Parathyroid adenoma (tissue), 2 donors: ENCODE measurements around the gene CCDC57.
A peak's percentile ranks its signal among the peaks of the same experiment; 100 is the strongest.

Experiments used
- H2AFZ ChIP-seq: fragments of 300-600 bp; sonication (generic); one replicate; pipeline ENCODE4 v1.7.0; 2017; ENCODE audit warnings: antibody characterized with exemption, mild to moderate bottlenecking
- H3K27ac ChIP-seq: fragments of 300-600 bp; sonication (generic); one replicate; pipeline ENCODE4 v1.7.0; 2017
- H3K27me3 ChIP-seq: fragments of 300-600 bp; sonication (generic); one replicate; pipeline ENCODE4 v1.7.0; 2017; ENCODE audit warnings: low read length; ENCODE audit not compliant: control insufficient read depth, insufficient read depth
- H3K36me3 ChIP-seq: fragments of 300-600 bp; sonication (generic); one replicate; pipeline ENCODE4 v1.7.0; 2017; ENCODE audit warnings: low read length; ENCODE audit not compliant: control insufficient read depth, insufficient read depth
- H3K4me1 ChIP-seq: fragments of 300-600 bp; sonication (generic); one replicate; pipeline ENCODE4 v1.7.0; 2017; ENCODE audit warnings: control low read depth
- H3K4me2 ChIP-seq: fragments of 300-600 bp; sonication (generic); one replicate; pipeline ENCODE4 v1.7.0; 2017; ENCODE audit warnings: low read length
- H3K4me3 ChIP-seq: fragments of 300-600 bp; sonication (generic); one replicate; pipeline ENCODE4 v1.7.0; 2017; ENCODE audit warnings: low read depth, low read length
- H3K79me2 ChIP-seq: fragments of 300-600 bp; sonication (generic); one replicate; pipeline ENCODE4 v1.7.0; 2017; ENCODE audit warnings: control low read depth
- H3K9ac ChIP-seq: fragments of 300-600 bp; sonication (generic); one replicate; pipeline ENCODE4 v1.7.0; 2017; ENCODE audit warnings: mild to moderate bottlenecking
- H3K9me3 ChIP-seq: fragments of 300-600 bp; sonication (generic); one replicate; pipeline ENCODE4 v1.7.0; 2017; ENCODE audit warnings: low read length; ENCODE audit not compliant: control insufficient read depth
- TF ChIP-seq, protein P1 (sequence below): fragments of 300-600 bp; sonication (generic); IDR thresholded peaks from one replicate; pipeline ENCODE4 v1.7.0; 2017; ENCODE audit warnings: antibody characterized with exemption, mild to moderate bottlenecking
- donor health status: primary hyperparathyroidism.

Gene CCDC57

DNA sequence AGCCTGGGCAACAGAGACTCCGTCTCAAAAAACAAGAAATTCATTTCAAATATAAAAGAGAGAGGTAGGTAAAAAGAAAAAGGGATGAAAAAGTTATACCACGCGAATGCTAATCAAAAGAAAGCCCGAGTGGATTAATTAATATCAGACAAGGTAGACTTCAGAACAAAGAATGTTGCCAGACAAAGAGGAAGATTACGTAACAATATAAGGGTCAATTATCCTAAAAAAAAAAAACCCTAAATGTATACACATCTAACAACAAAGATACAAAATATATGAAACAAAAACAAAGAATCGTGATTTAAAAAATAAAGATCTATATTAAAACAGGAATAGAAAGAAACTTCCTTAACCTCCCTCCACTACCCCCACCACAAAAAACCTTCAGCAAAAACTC lies 44.1 kb downstream of the CCDC57 start:
- TF ChIP-seq, protein P1, sequence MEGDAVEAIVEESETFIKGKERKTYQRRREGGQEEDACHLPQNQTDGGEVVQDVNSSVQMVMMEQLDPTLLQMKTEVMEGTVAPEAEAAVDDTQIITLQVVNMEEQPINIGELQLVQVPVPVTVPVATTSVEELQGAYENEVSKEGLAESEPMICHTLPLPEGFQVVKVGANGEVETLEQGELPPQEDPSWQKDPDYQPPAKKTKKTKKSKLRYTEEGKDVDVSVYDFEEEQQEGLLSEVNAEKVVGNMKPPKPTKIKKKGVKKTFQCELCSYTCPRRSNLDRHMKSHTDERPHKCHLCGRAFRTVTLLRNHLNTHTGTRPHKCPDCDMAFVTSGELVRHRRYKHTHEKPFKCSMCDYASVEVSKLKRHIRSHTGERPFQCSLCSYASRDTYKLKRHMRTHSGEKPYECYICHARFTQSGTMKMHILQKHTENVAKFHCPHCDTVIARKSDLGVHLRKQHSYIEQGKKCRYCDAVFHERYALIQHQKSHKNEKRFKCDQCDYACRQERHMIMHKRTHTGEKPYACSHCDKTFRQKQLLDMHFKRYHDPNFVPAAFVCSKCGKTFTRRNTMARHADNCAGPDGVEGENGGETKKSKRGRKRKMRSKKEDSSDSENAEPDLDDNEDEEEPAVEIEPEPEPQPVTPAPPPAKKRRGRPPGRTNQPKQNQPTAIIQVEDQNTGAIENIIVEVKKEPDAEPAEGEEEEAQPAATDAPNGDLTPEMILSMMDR = no peak
- H3K4me1 ChIP-seq = peaks cover 12% of the 10 kb centered on the region
- H3K9ac ChIP-seq = no peak overlapping the region
- no peak overlapping the region for H3K27ac ChIP-seq
- no peak overlapping the region for H3K4me3 ChIP-seq
- no peak overlapping the region for H2AFZ ChIP-seq
- H3K36me3 ChIP-seq = no peaks in the 10 kb centered on the region
- H3K79me2 ChIP-seq = peaks cover 9% of the 10 kb centered on the region
- H3K4me2 ChIP-seq = no peak overlapping the region
- H3K9me3 ChIP-seq = no peaks in the 10 kb centered on the region
- no peaks in the 10 kb centered on the region for H3K27me3 ChIP-seq

DNA sequence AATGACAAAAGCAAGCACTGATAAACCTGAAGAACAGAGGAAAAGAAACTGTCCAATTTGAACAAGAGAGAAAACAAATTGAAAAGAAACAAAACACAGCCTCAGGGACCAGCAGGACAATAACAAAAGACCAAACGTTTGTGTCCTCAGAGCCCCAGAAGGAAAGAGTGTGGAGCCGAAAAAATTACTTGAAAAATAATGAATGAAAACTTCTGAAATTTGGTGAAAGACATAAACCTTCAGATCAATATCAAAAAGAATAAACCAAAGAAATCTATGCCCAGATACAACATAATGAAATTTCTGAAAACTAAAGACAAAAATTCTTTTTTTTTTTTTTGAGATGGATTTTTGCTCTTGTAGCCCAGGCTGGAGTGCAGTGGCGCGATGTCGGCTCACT lies 45.6 kb downstream of the CCDC57 start:
- H3K9ac ChIP-seq = no peak overlapping the region
- no peaks in the 10 kb centered on the region for H3K9me3 ChIP-seq
- peaks cover 11% of the 10 kb centered on the region for H3K79me2 ChIP-seq
- peaks cover 8% of the 10 kb centered on the region for H3K4me1 ChIP-seq
- H3K4me2 ChIP-seq = no peak overlapping the region
- no peak overlapping the region for H3K4me3 ChIP-seq
- TF ChIP-seq, protein P1 = no peak
- no peak overlapping the region for H2AFZ ChIP-seq
- H3K27me3 ChIP-seq = no peaks in the 10 kb centered on the region
- H3K36me3 ChIP-seq = no peaks in the 10 kb centered on the region
- H3K27ac ChIP-seq = no peak overlapping the region

DNA sequence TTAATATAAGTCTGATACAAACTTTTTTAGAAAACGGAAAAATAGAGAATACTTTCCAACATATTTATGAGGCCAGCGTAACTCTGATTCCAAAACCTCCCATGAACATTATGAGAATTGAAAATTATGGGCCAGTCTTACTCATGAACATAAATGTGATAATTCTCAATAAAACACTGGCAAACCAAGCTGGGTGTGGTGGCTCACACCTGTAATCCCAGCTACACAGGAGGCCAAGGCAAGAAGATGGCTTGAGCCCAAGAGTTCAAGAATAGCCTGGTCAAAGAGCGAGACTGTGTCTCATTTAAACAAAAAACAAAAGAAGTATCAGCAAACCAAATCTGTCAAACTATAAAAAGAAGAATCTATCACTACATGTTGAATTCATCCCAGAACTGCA lies 47.8 kb downstream of the CCDC57 start:
- Histone ChIP-seq H3K27me3 (no peaks in the 10 kb centered on the region), H3K36me3 (no peaks in the 10 kb centered on the region), H3K4me2 (no peak overlapping the region), H3K4me1 (peaks cover 8% of the 10 kb centered on the region), H2AFZ (peak overlapping the region; percentile 11), H3K27ac (peak overlapping the region; percentile 36), H3K9me3 (no peaks in the 10 kb centered on the region), H3K9ac (no peak overlapping the region), H3K4me3 (no peak overlapping the region), H3K79me2 (peaks cover 9% of the 10 kb centered on the region)
- TF ChIP-seq, protein P1 = no peak

DNA sequence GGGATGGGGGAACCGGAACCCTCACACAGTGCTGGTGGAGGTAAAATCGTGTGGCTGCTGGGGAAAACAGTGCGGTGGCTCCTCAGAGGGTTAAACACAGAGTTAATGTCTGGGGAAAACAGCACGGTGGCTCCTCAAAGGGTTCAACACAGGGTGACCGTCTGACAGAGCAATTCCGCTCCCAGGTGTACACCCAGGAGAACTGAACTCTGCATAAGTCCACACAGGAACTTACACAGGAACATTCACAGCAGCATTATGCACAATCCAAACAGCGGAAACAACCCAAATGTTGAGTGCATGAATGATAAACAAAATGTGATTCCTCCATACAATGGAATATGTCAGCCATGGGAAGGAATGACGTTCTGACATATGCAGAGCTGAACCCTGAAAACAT lies 51.4 kb downstream of the CCDC57 start:
- peaks cover 8% of the 10 kb centered on the region for H3K4me1 ChIP-seq
- no peaks in the 10 kb centered on the region for H3K36me3 ChIP-seq
- H3K9me3 ChIP-seq = no peaks in the 10 kb centered on the region
- no peak overlapping the region for H3K4me3 ChIP-seq
- no peaks in the 10 kb centered on the region for H3K27me3 ChIP-seq
- no peak overlapping the region for H3K27ac ChIP-seq
- TF ChIP-seq, protein P1 = no peak
- H2AFZ ChIP-seq = no peak overlapping the region
- no peak overlapping the region for H3K9ac ChIP-seq
- peaks cover 6% of the 10 kb centered on the region for H3K79me2 ChIP-seq
- no peak overlapping the region for H3K4me2 ChIP-seq

DNA sequence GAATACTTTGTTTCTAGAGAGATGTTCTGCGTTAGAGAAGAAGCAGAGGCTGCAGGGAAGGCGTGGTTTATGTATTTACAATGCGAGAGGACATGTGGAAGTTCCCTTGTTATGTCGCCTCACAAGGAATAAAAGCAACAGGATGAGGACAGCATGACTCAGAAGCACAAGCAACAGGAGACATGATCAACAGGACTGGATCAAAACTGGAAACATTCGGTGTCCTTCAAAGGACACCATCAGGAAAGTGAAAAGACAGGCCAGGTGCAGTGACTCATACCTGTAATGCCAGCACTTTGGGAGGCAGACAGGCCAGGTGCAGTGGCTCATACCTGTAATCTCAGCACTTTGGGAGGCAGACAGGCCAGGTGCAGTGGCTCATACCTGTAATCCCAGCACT lies 52.6 kb downstream of the CCDC57 start:
- H3K79me2 ChIP-seq = peaks cover 6% of the 10 kb centered on the region
- no peak overlapping the region for H3K9ac ChIP-seq
- H3K36me3 ChIP-seq = no peaks in the 10 kb centered on the region
- no peak overlapping the region for H2AFZ ChIP-seq
- H3K4me2 ChIP-seq = no peak overlapping the region
- H3K9me3 ChIP-seq = no peaks in the 10 kb centered on the region
- TF ChIP-seq, protein P1 = no peak
- peaks cover 3% of the 10 kb centered on the region for H3K4me1 ChIP-seq
- no peak overlapping the region for H3K4me3 ChIP-seq
- H3K27me3 ChIP-seq = no peaks in the 10 kb centered on the region
- no peak overlapping the region for H3K27ac ChIP-seq
